Measurements from ENCODE around the gene NARF. TPM values are rescaled to one million over a fixed set of nuclear protein-coding genes. Genes with fewer than 3 reads are reported as not detected.

Gene NARF
- 20.3 and 35.0 TPM in 2 replicates for total RNA-seq

DNA sequence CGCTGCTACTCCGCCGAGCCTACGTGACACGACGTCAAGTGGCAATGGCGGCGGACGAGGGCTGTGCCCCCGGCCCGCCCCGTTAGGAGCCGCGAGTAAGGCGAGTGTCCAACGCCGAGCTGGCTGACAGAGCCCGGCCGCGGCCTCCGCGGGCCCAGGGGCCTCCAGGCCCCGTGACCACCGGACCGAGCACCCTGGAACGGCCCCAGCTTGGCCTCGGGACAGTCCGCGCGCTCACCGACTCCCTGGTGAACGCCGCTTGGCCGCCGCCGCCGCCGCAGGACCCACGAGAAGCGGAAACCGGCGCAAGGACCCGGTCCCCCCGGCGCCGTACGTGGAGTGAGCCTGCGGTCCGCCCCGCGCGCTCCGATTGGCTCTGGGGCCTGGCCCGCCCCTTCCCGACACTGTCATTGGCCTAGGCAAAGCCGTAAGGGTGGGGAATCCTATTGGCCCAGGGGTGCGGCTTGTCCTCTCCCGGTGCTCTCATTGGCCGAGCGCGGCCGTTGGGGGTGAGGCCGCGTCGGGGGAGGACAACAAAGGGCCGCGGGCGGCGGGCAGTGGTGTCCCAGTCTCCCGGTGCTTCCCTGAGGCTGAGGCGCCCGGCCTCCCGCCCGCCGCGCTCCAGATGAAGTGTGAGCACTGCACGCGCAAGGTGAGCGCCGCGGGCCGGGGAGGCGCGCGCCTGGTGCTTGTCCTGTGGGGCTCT, at the start of gene NARF:
TSS of gene NARF (plus strand) at position 563 of the 706 bp plus-strand sequence. CDS start at position 626, 63 bp downstream.

DNA sequence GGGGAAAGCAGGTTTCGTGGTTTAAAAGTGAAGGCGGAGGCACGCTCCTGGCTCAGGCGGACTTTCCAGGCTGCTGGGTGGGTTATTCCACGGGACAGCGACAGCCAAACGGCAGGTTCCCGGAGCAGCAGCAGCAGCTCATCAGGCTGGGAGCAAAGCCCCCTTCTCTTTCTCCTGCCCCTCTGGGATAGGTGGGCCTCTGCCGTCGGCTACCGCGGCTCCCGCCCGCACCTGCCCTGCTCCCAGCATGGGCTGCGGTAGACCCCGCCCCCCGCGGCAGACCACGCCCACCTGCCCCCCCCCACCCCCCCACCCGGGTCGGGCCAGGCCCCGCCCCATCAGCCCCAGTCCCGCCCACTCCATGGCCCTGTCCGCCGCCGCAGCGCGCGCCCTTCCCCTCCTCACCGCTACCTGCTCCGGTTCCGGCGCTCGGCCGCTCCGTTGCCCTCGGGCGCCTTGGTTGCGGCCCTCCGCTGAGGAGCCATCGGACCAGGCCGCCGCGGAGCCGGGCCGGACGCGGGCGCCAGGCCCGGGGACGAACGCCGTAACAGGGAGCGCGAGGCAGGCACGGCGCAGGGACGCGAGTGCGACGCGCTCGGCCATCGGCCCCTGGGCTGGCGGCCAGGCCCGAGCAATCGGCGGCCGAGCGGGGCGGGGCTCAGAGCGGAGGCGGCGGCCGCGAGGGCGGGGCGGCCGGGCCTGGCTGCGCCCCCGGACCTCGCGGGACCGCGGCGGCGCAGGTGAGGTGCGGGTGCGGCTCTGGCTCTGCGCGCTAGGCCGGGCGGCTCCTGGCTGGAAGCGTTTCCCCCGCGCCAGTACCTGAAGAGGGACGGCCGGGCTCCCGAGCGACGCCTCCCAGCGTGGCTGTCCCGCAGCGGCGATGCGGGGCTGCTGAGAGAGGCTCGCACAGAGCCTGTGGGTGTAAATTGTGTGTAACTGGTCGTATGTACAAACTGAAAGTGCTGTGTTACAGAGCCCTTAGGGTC, 40.2 kb upstream of the NARF start, which contains the start of the genes HEXD and OGFOD3:
TSS of gene HEXD (plus strand) at position 347 of the 986 bp plus-strand sequence. CDS start 1,453 bp downstream, outside the sequence.
TSS of gene OGFOD3 (minus strand) at position 586 of the 986 bp plus-strand sequence. CDS start at position 485, 101 bp downstream.

GRCh38 chr17:82450357-82451106, 8.0 kb upstream of the NARF start, which contains the start of gene CYBC1:
CYBC1 (minus strand) TSS chr17:82450752; CDS start chr17:82449254, 1,498 bp downstream.

DNA sequence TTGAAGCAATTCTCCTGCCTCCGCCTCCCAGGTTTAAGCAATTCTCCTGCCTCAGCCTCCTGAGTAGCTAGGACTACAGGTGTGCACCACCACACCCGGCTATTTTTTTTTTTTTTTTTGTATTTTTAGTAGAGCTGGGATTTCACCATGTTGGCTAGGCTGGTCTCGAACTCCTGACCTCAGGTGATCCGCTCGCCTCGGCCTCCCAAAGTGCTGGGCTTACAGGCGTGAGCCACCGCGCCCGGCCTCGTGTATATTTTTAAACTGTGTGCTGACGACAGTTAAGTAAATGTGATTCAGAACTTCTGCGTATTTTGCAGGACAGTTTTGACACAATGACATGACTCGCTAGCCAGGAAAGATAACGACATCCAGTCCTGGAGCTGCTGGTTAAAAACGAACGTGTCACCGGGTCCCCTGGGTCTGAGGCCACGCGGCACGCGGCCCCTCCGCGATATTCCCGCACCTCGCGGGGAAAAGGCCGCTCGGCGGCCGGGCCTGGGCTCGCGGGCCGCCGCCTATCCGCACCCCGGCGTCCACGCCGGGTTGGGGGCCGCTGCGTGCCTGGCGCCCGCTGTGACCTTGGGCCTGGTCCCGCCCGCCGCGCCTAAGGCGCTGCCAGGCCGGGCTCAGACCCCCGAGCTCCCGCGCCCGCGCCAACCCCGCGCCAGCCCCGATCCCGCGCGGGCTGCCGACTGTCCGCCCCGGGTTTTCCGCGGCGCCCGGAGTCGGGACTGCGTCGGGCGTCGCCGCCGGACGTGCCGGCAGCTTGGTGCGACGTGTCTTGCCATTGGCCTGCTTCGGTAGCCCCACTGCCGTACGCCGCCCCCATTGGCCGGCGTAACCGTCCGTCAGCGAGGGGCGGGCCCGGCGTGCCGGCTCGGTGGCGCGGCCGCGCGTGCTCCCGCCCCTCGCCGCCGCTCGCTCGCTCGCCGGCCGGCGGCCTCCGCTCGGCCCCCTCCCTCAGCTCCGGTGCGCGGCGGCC, 60.6 kb downstream of the NARF start, which contains the start of gene FOXK2:
TSS of gene FOXK2 (plus strand) at position 907 of the 985 bp plus-strand sequence. CDS start 157 bp downstream, outside the sequence.

Other genes with a start within 250 kb of the NARF start
- 11.1 and 16.0 TPM in 2 replicates for gene CCDC57, start 245.9 kb upstream of the NARF start, total RNA-seq
- 165 and 326 TPM in 2 replicates for gene SLC16A3, start 229.7 kb upstream of the NARF start, total RNA-seq
- 40.1 and 46.3 TPM in 2 replicates for gene CSNK1D, start 185.0 kb upstream of the NARF start, total RNA-seq
- 0.09 and 0.14 TPM in 2 replicates for gene CD7, start 141.1 kb upstream of the NARF start, total RNA-seq
- 15.6 and 19.3 TPM in 2 replicates for gene SECTM1, start 125.0 kb upstream of the NARF start, total RNA-seq
- gene TEX19, start 99.5 kb upstream of the NARF start, total RNA-seq = under 0.01 TPM in 1 of 2 replicates, not detected in the other
- not detected in 2 replicates for gene UTS2R, start 87.0 kb upstream of the NARF start, total RNA-seq
- gene HEXD, start 40.4 kb upstream of the NARF start, total RNA-seq = 9.4 and 9.7 TPM in 2 replicates
- 15.2 and 30.3 TPM in 2 replicates for gene OGFOD3, start 40.2 kb upstream of the NARF start, total RNA-seq
- gene CYBC1, start 8.0 kb upstream of the NARF start, total RNA-seq = 48.5 and 65.9 TPM in 2 replicates
- 19.9 and 26.0 TPM in 2 replicates for gene FOXK2, start 61.0 kb downstream of the NARF start, total RNA-seq
- 55.9 and 56.2 TPM in 2 replicates for gene WDR45B, start 189.7 kb downstream of the NARF start, total RNA-seq
- 5.3 and 7.3 TPM in 2 replicates for gene RAB40B, start 240.0 kb downstream of the NARF start, total RNA-seq

Measured in smooth muscle cell of bladder (primary cell).